AG08396 (cell line): ENCODE data around the gene TNFRSF13B.

Experiments used
- DNase-seq: peaks from one replicate; pipeline ENCODE4 v3.0.0; 2012; ENCODE audit warnings: low spot score, mixed read lengths

The TNFRSF13B gene

GRCh38 chr17:16938496-16939207, 33.3 kb downstream of the TNFRSF13B start:
- no peak for DNase-seq

DNA sequence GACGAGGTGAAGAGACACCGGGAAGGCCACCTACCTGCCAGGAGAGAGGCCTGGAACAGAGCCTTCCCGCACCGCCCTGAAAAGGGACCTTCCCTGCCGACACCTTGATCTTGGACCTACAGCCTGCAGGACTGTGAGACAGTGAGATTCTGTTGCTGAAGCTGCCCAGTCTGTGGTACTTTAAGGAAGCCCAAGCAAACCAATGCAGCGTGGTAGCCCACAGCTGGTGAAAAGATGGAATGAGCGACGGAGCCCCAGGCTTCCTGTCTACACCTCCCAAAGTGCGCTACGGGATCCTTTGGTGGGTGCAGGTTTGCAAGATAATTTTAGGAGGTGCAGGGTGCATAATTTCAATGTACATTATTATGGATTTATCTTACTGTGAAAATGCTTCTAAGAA, 33.9 kb downstream of the TNFRSF13B start:
- no peak for DNase-seq

DNA sequence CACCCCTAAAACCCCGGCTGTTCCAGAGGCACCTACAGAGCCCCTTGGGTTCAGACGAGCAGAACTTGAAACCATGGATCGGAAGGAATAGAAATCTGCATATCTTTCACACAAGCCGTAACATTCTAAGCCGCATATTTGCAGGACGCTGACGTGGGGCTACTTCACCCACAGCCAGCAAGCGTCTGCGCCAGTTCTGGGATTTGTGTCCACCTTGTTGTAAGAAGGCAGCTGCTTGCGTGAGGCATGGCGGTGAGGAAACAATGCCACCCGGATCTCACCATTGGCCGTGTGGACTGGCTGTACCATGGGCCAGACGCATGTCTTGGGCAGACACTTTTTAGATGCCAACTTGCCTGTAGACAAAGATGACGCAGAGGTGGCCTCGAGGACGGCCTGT, 34.5 kb downstream of the TNFRSF13B start:
- no peak for DNase-seq

- no peak for DNase-seq
Measured at GRCh38 chr17:16936536-16937310, 35.2 kb downstream of the TNFRSF13B start.

GRCh38 chr17:16935786-16936185, 36.1 kb downstream of the TNFRSF13B start:
- no peak for DNase-seq

GRCh38 chr17:16935241-16935663, 36.7 kb downstream of the TNFRSF13B start:
- no peak for DNase-seq

DNA sequence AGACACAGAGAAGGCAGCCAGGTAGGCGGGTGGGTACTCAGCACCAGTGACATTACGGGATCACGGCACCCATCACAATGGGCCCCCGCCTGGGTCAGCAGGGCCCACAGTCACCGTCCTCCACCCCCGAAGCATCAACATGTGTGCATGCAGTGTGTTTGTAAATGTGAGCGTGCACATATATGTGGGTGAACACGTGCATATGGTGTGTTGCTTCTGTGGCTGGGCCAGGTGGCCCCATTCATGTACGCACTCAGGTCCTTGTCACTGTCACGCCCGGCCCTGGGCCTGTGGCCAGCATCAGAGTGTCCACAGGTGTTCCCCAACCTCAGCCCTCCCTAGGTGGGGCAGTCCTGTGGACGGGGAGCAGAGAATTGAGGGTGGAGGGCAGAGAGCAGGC, 37.1 kb downstream of the TNFRSF13B start:
- DNase-seq = no peak

DNA sequence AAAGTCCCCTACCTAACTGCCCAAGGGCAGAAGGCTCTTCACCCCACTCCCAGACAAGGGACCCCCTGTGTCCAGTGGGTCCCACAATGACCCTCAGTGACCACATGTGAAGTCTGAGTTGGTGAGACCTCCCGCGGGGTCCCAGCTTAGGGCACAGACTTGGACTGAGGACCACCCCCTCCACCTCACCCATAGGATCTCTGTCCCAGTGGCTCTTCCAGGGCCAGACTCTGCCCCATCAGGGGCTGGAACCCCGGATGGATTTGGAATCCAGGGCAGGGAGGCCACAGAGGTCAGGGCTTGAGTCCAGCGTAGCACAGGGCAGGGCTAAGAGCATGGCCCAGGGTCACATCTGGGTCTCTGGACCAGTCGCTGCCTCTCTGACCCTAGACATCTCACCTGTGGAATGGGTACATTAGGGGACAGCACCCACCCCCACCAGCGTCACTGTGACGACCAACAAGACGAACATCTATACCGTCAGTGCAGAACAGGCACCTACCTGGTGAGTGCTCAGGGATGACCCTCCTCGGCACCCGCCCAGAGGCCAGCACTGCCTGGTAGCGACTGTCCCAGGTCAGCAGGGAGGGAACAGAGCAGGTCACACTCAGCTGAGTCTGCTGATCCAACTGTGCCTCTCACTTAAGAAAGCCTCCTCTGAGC, 37.7 kb downstream of the TNFRSF13B start:
- no peak for DNase-seq

GRCh38 chr17:16933317-16934132, 38.4 kb downstream of the TNFRSF13B start:
- no peak for DNase-seq

DNA sequence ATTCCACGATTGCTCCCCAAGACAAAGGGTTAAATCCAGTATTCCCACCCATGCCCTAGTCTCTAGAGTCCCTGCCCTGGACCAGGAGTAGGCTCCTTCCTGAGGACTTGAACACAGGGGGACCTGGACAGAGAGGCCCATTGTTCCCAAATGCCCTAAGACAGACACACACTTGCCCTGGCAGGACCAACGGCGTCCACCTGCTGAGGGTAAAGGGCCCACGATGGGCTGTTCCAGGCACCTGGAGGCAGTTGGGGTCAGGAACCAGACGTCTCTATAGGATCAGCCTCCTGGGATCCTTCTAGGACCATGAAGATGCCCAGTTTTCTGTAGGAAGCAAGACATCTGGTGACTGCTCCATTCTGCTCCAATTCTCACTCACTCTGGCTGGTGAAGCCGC, 39.3 kb downstream of the TNFRSF13B start:
- DNase-seq = no peak

DNA sequence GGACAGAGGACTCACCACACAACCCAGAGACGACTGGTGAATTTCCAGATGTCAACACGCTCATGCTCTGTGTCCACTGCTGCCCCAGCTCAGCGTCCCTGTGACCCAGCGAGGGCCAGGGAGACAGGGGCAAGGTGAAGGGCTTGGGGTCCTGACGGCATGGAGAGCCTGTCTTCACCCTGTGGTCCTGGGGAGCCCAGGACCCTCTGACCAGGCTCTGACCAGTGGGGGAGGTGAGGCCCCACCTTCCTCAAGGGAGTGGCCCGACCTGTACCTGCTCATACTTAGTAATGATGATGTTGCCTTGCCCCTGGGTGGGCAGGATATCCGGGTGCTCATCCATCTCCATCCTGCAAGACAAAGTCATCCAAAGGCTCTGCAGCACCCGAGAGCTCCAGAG, 39.8 kb downstream of the TNFRSF13B start:
- no peak for DNase-seq

DNA sequence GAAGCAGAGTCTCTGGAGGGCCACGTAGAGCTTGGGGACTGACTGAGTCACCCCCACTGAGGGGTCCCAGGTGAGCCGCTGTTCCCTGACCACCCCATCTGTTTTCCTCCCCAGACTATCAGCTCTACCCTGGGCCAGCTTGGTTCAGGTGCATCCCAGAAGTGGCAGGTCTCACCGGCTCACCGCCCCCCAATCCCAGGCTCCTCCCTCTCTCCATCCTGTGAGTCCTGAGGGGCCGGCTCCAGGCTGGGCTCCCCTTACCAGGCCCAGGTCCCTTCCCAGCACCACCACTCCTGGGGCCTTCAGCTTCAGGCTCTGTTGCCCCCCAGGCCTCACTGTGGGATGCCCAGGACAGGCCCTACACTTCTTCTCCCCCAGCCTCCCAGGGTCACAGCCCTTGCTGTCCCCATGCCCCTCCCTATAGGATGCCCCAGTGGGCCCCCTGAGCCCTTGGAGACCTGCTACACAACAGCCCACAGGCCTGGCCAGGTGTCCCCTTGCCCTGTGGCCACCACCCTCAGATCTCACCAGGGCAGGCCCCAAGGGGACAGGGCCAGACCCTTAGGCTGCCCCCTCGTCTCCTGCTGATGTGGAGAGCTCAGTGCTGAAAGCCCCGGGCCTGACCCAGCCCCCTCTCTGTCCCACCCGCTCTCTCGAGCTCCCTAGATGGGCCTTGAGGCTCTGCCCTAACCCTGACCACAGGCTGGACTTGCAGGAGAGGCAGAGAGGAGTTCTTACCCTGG, 40.4 kb downstream of the TNFRSF13B start:
- DNase-seq = no peak

- DNase-seq = no peak
Measured at GRCh38 chr17:16930571-16931317, 41.2 kb downstream of the TNFRSF13B start.

- no peak for DNase-seq
Measured at GRCh38 chr17:16929757-16930520, 42.0 kb downstream of the TNFRSF13B start.

GRCh38 chr17:16929035-16929680, 42.8 kb downstream of the TNFRSF13B start:
- no peak for DNase-seq

DNA sequence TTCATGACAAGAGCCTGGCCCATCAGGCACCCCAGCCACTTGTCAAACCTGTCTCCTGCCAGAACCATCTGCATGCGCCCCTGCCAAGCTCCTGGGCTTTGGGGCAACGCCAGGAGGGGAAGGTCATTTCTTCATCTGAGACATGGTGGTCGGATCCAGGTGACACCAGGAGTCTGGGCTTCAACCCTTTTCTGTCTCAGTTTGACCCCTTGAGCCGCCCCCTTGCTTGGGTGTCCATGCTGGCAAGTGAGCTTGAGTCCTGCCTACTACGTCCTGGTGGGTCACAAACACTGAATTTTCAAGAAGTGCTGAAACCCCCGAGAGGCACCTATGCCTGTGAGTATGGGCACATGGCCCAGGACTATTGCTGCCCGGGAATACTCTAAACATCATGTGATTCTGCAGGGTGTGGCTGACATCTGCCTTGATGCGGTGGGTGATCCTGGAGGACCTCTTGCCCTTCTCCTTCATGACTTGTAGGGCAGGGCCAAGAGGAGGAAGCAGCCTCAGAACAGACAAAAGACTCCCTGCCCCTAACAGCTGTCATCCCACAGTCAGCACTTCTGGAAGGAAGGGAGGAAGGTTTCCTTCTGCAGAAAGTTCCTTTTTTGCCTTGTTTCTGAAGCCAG, 43.4 kb downstream of the TNFRSF13B start:
- no peak for DNase-seq

DNA sequence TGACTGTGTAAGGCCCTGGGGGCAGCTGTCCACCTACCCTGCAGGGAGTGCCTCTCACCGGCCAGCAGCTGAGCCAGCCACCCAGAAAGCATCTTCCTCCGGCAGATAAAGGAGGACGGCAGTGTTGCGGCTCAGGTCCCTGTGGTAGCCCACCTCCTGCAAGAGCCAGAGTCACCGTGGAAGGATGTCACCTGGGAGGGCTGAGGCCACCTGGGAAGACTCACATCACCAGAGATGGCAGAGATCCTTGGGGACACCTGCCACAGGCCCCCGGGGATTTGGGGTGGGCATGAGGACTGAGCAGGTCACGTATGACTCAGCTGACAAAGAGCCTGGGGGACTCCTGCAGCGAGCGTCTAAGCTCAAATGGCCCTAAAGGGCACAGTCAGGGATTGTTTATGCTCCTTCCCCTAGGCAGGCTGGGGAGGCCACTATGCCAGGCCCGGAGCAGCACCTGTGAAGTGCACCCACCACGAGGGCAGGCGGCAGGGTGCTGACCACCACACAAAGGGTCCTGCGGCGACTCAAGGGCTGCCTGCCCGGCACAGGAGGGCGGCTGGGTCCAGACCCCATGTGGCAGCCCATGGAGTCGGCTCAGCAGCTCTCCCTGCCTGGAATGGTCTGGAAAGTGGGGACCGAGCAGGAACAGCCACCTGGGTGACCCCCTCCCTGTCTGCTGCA, 44.1 kb downstream of the TNFRSF13B start:
- DNase-seq = no peak
